MCF 10A (cell line): ENCODE results near the gene ADARB2. TPM values are rescaled to one million over a fixed set of nuclear protein-coding genes. Genes with fewer than 3 reads are reported as not detected.

Experiments used
- BruUV-seq: library from RNA; stranded (reverse); fragments of 400-500 nt; replicated peaks from 2 replicates; lab custom pipeline; 2021; lab: Mats Ljungman, UMichigan
- CTCF ChIA-PET: fragments of 300-600 bp; sonication (Branson Sonifier 250); formaldehyde crosslinking; extraction: SDS; loops from one replicate; lab custom pipeline; 2021; ENCODE audit warnings: antibody characterized with exemption, inconsistent platforms; lab: Yijun Ruan, JAX
- POLR2A ChIA-PET: fragments of 300-600, 350-650 bp; sonication (Branson Sonifier 250); formaldehyde crosslinking; extraction: SDS; loops from one replicate; lab custom pipeline; 2020; ENCODE audit warnings: antibody characterized with exemption, inconsistent platforms; lab: Yijun Ruan, JAX
- DNase-seq: peaks from one replicate; pipeline ENCODE4 v3.0.0-alpha.2; 2018; ENCODE audit not compliant: unreplicated experiment
- H3K27ac Mint-ChIP-seq: one replicate; pipeline ENCODE4 v1.8.0; 2022; ENCODE audit warnings: mild to moderate bottlenecking, low read depth, mixed read lengths; ENCODE audit not compliant: unreplicated experiment
- H3K27me3 Mint-ChIP-seq: one replicate; pipeline ENCODE4 v1.8.0; 2022; ENCODE audit warnings: mixed read lengths; ENCODE audit not compliant: insufficient read depth, unreplicated experiment
- H3K36me3 Mint-ChIP-seq: one replicate; pipeline ENCODE4 v1.8.0; 2022; ENCODE audit warnings: mild to moderate bottlenecking, moderate library complexity, mixed read lengths; ENCODE audit not compliant: insufficient read depth, unreplicated experiment
- H3K4me1 Mint-ChIP-seq: one replicate; pipeline ENCODE4 v1.8.0; 2022; ENCODE audit warnings: mixed read lengths; ENCODE audit not compliant: insufficient read depth, unreplicated experiment
- H3K4me3 Mint-ChIP-seq: one replicate; pipeline ENCODE4 v1.8.0; 2022; ENCODE audit warnings: mild to moderate bottlenecking, moderate library complexity, mixed read lengths; ENCODE audit not compliant: unreplicated experiment
- H3K9me3 Mint-ChIP-seq: one replicate; pipeline ENCODE4 v1.8.0; 2022; ENCODE audit warnings: mixed read lengths; ENCODE audit not compliant: unreplicated experiment
- intact Hi-C: fragments of 100-400 bp; cut with micrococcal nuclease; formaldehyde crosslinking; loops from 2 replicates; pipeline ENCODE4 v1.14.1; 2022
- total RNA-seq: library from RNA; stranded (reverse); gene quantifications from 2 replicates; pipeline ENCODE4 v1.2.3, GENCODE V29; 2022
- TF ChIP-seq, protein P1 (sequence below): fragments of 200-600 bp; IDR thresholded peaks from one replicate; pipeline ENCODE4 v1.8.0; 2022; ENCODE audit warnings: antibody characterized with exemption, mild to moderate bottlenecking; ENCODE audit not compliant: unreplicated experiment

Gene ADARB2
- total RNA-seq, 1 experiment from 2014 or later = 0.96 TPM

DNA sequence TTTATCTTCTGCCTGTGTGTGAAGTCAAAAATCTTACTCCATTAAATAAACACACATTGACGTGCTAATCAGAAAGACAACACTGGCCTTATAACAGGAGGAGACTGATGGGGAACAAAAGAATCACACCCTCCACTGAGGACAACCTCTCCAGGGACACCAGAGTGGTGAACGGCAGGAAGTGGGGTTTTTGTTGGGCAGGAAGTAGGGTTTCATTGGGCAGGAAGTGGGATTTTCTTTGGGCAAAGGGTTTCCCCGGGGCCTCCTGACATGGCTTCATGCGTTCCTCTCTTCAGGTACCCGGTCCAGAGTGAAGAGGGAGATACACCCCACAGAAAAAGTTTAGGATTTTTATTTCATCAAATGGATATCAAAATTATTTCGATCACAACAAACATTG is 30.6 kb downstream of the ADARB2 start:
- BruUV-seq = no TSS peak

DNA sequence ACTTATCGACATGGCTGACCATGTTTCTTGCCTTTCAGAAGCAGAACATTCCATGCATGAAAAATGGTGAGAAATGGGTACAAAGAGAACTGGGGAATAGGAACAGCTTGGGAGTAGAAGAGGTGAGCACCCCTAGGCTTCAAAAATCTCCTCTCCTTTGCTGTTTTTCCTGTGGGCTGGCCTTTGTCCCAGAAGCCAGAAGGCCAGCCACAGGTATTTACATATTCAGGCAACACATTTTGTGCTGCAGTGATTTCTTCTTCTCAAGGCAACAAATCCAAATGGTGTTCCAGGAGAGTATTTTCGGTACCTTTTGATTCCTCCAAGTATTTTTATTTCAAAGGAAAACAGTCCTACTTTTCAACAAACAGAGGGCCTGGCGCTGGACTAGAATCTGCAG is 31.1 kb downstream of the ADARB2 start:
- DNase-seq = no peak
- Mint-ChIP-seq H3K27me3 (no peaks in the 10 kb centered on the region), H3K9me3 (peaks cover 5% of the 10 kb centered on the region), H3K27ac (no peak overlapping the region), H3K36me3 (peaks cover 6% of the 10 kb centered on the region), H3K4me1 (no peaks in the 10 kb centered on the region), H3K4me3 (no peak overlapping the region)
- no TSS peak for BruUV-seq
- ChIA-PET CTCF (no interaction called here), POLR2A (no interaction called here)
- intact Hi-C loops = no loop called here
- TF ChIP-seq, protein P1, sequence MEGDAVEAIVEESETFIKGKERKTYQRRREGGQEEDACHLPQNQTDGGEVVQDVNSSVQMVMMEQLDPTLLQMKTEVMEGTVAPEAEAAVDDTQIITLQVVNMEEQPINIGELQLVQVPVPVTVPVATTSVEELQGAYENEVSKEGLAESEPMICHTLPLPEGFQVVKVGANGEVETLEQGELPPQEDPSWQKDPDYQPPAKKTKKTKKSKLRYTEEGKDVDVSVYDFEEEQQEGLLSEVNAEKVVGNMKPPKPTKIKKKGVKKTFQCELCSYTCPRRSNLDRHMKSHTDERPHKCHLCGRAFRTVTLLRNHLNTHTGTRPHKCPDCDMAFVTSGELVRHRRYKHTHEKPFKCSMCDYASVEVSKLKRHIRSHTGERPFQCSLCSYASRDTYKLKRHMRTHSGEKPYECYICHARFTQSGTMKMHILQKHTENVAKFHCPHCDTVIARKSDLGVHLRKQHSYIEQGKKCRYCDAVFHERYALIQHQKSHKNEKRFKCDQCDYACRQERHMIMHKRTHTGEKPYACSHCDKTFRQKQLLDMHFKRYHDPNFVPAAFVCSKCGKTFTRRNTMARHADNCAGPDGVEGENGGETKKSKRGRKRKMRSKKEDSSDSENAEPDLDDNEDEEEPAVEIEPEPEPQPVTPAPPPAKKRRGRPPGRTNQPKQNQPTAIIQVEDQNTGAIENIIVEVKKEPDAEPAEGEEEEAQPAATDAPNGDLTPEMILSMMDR = no peak

More for the DNA sequence above, 30.6 kb downstream of the ADARB2 start:
- intact Hi-C loops = no loop called here
- TF ChIP-seq, protein P1 = no peak
- H3K4me1 Mint-ChIP-seq = no peaks in the 10 kb centered on the region
- H3K9me3 Mint-ChIP-seq = peaks cover 5% of the 10 kb centered on the region
- H3K4me3 Mint-ChIP-seq = no peak overlapping the region
- H3K27me3 Mint-ChIP-seq = no peaks in the 10 kb centered on the region
- ChIA-PET POLR2A (no interaction called here), CTCF (no interaction called here)
- H3K27ac Mint-ChIP-seq = no peak overlapping the region
- DNase-seq = no peak
- peaks cover 6% of the 10 kb centered on the region for H3K36me3 Mint-ChIP-seq

DNA sequence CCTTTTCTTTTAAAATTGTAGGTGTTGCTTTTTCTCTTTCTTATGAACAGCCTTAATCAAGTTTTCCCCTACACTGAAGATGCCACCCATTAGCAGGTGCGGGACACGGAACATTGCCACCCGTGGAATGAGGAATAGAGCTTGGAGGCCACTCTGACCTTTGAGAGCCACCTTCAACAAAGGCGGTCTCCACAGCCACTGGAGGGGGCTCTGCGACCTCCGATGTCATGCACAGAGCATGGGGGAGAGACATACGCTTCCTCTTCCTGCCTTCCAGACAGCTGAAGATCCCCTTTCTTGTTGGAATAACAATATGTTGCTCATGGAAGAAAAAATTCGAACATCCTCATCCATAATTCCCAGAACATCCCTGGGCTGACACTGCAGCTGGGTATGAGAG is 39.1 kb downstream of the ADARB2 start:
- H3K4me1 Mint-ChIP-seq = no peaks in the 10 kb centered on the region
- H3K36me3 Mint-ChIP-seq = no peaks in the 10 kb centered on the region
- peaks cover 19% of the 10 kb centered on the region for H3K9me3 Mint-ChIP-seq
- no peak for DNase-seq
- no peaks in the 10 kb centered on the region for H3K27me3 Mint-ChIP-seq
- ChIA-PET CTCF (no interaction called here), POLR2A (no interaction called here)
- H3K27ac Mint-ChIP-seq = no peak overlapping the region
- TF ChIP-seq, protein P1 = no peak
- intact Hi-C loops = no loop called here
- no TSS peak for BruUV-seq
- H3K4me3 Mint-ChIP-seq = no peak overlapping the region

DNA sequence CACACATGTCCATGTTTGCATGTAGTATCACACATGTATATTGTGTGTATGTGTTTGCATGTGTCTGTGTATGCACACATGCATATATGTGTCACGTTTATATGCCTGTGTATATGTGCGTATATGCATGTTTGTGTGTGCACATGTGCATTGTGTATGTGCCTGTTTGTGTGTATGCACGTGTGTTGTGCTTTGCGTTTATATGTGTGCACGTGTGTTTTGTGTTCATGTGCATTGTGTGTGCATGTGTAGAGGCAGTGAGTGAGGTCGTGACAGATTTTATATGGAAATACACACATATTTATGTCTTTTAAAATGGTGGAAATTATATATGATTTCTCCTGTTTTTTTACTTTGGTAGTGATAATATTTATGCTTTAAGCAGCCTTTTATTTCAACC is 41.2 kb downstream of the ADARB2 start:
- intact Hi-C loops = no loop called here
- no peaks in the 10 kb centered on the region for H3K27me3 Mint-ChIP-seq
- H3K9me3 Mint-ChIP-seq = peaks cover 15% of the 10 kb centered on the region
- H3K27ac Mint-ChIP-seq = no peak overlapping the region
- no peak for DNase-seq
- H3K4me1 Mint-ChIP-seq = no peaks in the 10 kb centered on the region
- TF ChIP-seq, protein P1 = no peak
- BruUV-seq = no TSS peak
- POLR2A ChIA-PET = no interaction called here
- no peaks in the 10 kb centered on the region for H3K36me3 Mint-ChIP-seq
- CTCF ChIA-PET = interaction anchor here (0.7 kb wide), 1 partner anchor 85 kb away, joined by 3 read pairs; no protein-coding TSS in a partner anchor
- H3K4me3 Mint-ChIP-seq = no peak overlapping the region
